GM12892 (cell line): ENCODE measurements around the gene ZNF730.
"Not testable (repeated sequence)": the region's sequence is repeated elsewhere in the genome, so short reads cannot be mapped to it uniquely, and the experiment has no call there.

Experiments used
- POLR2A ChIP-seq: IDR thresholded peaks from 2 replicates; pipeline ENCODE4 v1.6.1; 2011; ENCODE audit warnings: low read depth, low read length, control low read depth
- POLR2AphosphoS5 ChIP-seq: IDR thresholded peaks from 2 replicates; pipeline ENCODE4 v1.6.1; 2011; ENCODE audit warnings: low read depth, low read length, control low read depth

DNA sequence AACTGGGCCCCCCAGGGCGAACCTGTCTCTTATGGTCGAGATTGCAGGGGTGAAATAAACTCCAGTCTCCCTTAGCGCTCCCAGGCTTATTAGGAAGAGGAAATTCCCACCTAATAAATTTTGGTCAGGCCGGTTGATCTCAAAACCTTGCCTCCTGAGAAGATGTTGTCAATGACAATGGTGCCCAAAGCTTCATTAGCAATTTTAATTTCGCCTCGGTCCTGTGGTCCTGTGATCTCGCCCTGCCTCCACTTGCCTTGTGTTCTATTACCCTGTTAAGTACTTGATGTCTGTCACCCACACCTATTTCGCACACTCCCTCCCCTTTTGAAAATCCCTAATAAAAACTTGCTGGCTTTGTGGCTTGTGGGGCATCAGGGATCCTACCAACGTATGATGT, 51.5 kb downstream of the ZNF730 start:
- TF ChIP-seq POLR2AphosphoS5, POLR2A: not testable (repeated sequence)
